Spleen (tissue), 7 donors: ENCODE data around the gene PRKCH.

Experiments used
- POLR2A ChIP-seq, 3 donors: fragments of 450-650 bp; IDR thresholded peaks; one replicate each; pipeline ENCODE4 v1.5.1; 2017; ENCODE audit warnings: antibody characterized with exemption in 3 of 3, mild to moderate bottlenecking in 1 of 3
- POLR2AphosphoS5 ChIP-seq, 3 donors: sonication (generic); formaldehyde crosslinking; IDR thresholded peaks; one replicate each; pipeline ENCODE4 v1.5.1; 2017; ENCODE audit warnings: antibody characterized with exemption in 3 of 3
- TF ChIP-seq, protein P1 (sequence below), 11 experiments: fragments of 200-600 bp in 7 of 11; fragments of 450-650 bp in 4 of 11; sonication (generic) in 4 of 11; IDR thresholded peaks in 8 of 11; conservative IDR thresholded peaks in 3 of 11; 1 replicate in 7 of 11; 2 replicates in 4 of 11; pipeline versions ENCODE4 v1.4.0 to v1.8.0; 2016 to 2021; ENCODE audit warnings: antibody characterized with exemption in 11 of 11, inconsistent platforms in 4 of 11, mild to moderate bottlenecking in 1 of 11
- donor health status: DM: no; HTN: no; CAD: no; lungs with moderate emphysema.
- donor health status: DM: no; HTN: no; CAD: no.
- donor health status: DM: no; HTN: no; CAD: no.

DNA sequence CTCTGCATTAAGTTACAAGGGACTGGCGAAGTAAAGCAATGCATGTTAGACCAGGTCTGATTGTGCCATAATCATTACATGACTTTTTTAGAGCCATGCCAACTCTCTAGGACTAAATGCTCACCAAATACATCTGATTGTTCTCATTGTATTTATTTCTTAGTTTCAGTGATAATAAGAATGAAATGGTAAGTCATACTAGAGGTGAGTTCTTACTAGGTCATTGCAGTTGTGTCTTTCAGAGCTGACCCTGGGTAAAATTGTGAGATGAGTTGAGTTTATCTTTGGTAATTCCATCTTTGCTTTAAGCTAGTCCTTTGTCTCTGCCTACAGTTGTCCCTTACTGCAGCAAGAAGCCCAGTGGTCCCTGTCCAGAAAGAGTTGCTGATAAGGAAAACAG is 73.2 kb downstream of the PRKCH start:
- TF ChIP-seq, protein P1, sequence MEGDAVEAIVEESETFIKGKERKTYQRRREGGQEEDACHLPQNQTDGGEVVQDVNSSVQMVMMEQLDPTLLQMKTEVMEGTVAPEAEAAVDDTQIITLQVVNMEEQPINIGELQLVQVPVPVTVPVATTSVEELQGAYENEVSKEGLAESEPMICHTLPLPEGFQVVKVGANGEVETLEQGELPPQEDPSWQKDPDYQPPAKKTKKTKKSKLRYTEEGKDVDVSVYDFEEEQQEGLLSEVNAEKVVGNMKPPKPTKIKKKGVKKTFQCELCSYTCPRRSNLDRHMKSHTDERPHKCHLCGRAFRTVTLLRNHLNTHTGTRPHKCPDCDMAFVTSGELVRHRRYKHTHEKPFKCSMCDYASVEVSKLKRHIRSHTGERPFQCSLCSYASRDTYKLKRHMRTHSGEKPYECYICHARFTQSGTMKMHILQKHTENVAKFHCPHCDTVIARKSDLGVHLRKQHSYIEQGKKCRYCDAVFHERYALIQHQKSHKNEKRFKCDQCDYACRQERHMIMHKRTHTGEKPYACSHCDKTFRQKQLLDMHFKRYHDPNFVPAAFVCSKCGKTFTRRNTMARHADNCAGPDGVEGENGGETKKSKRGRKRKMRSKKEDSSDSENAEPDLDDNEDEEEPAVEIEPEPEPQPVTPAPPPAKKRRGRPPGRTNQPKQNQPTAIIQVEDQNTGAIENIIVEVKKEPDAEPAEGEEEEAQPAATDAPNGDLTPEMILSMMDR (IDR thresholded peaks at IDR 0.05 in 8 of 11, conservative IDR thresholded peaks at IDR 0.05 in 3 of 11): no peak
- TF ChIP-seq POLR2A (IDR thresholded peaks at IDR 0.05) (no peak), POLR2AphosphoS5 (IDR thresholded peaks at IDR 0.05) (no peak)
